ENCODE data around the gene CDH4.

The CDH4 gene

DNA sequence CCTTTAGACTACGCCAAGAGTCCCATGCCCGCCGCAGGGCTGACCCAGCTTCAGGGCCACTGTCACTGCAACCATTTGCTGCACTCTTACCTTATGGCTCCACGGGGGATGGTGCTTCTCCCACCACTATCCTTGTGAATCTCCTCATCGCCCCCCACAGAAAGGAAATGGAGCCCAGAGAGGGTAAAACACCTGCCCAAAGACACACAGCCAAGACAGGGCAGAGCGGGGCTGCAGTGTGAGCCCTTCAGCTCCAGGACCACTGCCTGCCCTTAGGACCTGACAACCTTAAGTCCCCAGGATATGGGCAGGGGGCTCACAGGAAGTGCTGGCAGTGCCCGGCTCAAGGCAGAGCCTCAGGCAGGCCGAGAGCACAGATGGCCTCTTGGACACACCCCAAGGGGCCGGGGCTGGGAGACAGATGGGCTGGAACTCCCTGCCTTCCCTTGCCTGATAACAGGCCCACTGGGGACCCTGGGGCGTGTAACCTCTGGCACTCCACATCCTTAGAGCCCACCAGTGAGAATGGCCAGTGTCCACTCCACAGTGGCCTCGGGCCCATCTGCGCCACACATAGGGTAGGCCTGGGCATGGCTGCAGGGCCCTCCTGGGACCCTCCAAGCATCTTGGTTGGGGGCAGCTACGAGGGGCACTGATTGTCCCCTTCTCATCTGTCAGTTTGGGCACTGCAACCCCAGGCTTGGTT, 548.5 kb downstream of the CDH4 start:
- Histone ChIP-seq H3K27ac (ENCODE audit: low read depth, low read length) (no peak overlapping the region), H3K4me1 (ENCODE audit: control insufficient read depth, insufficient read depth, low read length) (no peaks in the 10 kb centered on the region), H3K9ac (ENCODE audit: low read depth, low read length) (no peak overlapping the region), H3K4me3 (ENCODE audit: low read depth, low read length) (no peak overlapping the region), H3K9me3 (ENCODE audit: control insufficient read depth, insufficient read depth, low read length) (no peaks in the 10 kb centered on the region), H3K36me3 (ENCODE audit: control insufficient read depth, insufficient read depth, low read length) (no peaks in the 10 kb centered on the region), H3K27me3 (ENCODE audit: control insufficient read depth, insufficient read depth, low read length) (no peaks in the 10 kb centered on the region; the same call in 1 of the 2 replicates)

DNA sequence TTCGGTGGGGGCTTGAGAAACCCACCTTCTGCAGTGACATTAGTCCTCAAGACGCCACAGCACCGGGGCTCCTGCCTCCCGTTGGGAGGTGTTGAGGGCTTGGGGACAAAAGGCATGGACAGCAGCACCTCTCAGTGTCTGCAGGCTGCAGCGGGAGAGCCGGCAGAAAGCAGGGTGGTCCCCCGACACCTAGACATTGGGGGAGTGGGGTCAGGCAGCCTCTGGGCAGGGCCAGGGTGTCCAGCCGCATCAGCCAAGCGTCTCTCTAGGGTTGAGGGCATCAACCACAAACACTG, 549.0 kb downstream of the CDH4 start:
- H3K27me3 ChIP-seq (ENCODE audit: control insufficient read depth, insufficient read depth, low read length): no peaks in the 10 kb centered on the region; the same call in 1 of the 2 replicates

DNA sequence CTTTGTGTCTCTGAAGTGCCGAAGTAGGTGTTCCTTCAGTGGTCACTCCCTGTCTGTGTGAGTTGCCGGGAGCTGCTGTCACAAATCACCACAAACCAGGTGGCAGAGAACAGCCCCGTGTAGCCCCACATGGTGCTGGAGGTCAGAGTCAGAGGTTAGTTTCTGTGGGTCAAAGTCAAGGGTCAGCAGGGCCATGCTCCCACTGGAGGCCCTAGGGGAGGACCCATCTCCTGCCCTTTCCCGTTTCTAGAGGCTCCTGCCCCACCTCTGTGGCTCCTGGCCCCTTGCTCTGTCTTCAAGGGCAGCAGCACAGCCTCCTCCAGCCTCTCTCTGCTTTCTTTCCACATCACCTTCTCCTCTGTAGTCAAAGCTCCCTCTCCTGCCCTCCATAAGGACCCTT, 549.4 kb downstream of the CDH4 start:
- no peaks in the 10 kb centered on the region for H3K9me3 ChIP-seq (ENCODE audit: control insufficient read depth, insufficient read depth, low read length)
- no peak overlapping the region for H3K9ac ChIP-seq (ENCODE audit: low read depth, low read length)
- no peak overlapping the region for H3K4me3 ChIP-seq (ENCODE audit: low read depth, low read length)
- no peaks in the 10 kb centered on the region for H3K4me1 ChIP-seq (ENCODE audit: control insufficient read depth, insufficient read depth, low read length)
- no peaks in the 10 kb centered on the region; the same call in none of the 2 replicates for H3K27me3 ChIP-seq (ENCODE audit: control insufficient read depth, insufficient read depth, low read length)
- no peaks in the 10 kb centered on the region for H3K36me3 ChIP-seq (ENCODE audit: control insufficient read depth, insufficient read depth, low read length)
- no peak overlapping the region for H3K27ac ChIP-seq (ENCODE audit: low read depth, low read length)

More for the DNA sequence above, 549.0 kb downstream of the CDH4 start:
- Histone ChIP-seq H3K9ac (ENCODE audit: low read depth, low read length) (no peak overlapping the region), H3K4me1 (ENCODE audit: control insufficient read depth, insufficient read depth, low read length) (no peaks in the 10 kb centered on the region), H3K4me3 (ENCODE audit: low read depth, low read length) (no peak overlapping the region), H3K9me3 (ENCODE audit: control insufficient read depth, insufficient read depth, low read length) (no peaks in the 10 kb centered on the region), H3K36me3 (ENCODE audit: control insufficient read depth, insufficient read depth, low read length) (no peaks in the 10 kb centered on the region), H3K27ac (ENCODE audit: low read depth, low read length) (no peak overlapping the region)

DNA sequence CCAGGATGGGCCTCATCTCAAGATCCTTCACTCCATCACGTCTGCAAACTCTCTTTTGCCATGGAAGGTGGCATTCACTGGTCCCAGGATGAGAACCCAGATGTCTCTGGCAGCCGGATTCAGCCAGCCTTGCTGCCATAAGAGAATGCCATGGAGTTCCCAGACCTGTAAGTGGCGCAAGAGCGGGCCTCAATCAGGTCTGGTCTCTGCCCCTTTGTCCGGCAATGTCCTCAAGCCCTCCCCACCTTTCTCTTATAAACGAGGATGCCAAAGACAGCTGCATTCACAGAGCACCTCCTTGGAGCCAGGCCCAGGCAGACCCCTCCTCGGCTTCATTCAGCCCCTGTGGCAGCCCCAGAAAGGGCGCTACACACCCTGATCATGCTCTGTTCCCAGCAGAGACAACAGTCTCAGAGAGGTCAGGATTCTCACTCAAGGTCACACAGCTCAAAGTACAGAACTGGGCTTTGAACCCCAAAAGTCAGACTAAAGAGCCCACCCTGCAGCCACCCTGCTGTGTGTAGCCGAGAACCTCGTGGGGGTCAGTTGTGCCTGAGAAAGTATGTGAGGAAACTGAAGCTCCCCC, 549.9 kb downstream of the CDH4 start:
- no peaks in the 10 kb centered on the region; the same call in none of the 2 replicates for H3K27me3 ChIP-seq (ENCODE audit: control insufficient read depth, insufficient read depth, low read length)
- H3K27ac ChIP-seq (ENCODE audit: low read depth, low read length): no peak overlapping the region
- no peak overlapping the region for H3K4me3 ChIP-seq (ENCODE audit: low read depth, low read length)
- no peaks in the 10 kb centered on the region for H3K4me1 ChIP-seq (ENCODE audit: control insufficient read depth, insufficient read depth, low read length)
- no peaks in the 10 kb centered on the region for H3K9me3 ChIP-seq (ENCODE audit: control insufficient read depth, insufficient read depth, low read length)
- H3K9ac ChIP-seq (ENCODE audit: low read depth, low read length): no peak overlapping the region
- H3K36me3 ChIP-seq (ENCODE audit: control insufficient read depth, insufficient read depth, low read length): no peaks in the 10 kb centered on the region

DNA sequence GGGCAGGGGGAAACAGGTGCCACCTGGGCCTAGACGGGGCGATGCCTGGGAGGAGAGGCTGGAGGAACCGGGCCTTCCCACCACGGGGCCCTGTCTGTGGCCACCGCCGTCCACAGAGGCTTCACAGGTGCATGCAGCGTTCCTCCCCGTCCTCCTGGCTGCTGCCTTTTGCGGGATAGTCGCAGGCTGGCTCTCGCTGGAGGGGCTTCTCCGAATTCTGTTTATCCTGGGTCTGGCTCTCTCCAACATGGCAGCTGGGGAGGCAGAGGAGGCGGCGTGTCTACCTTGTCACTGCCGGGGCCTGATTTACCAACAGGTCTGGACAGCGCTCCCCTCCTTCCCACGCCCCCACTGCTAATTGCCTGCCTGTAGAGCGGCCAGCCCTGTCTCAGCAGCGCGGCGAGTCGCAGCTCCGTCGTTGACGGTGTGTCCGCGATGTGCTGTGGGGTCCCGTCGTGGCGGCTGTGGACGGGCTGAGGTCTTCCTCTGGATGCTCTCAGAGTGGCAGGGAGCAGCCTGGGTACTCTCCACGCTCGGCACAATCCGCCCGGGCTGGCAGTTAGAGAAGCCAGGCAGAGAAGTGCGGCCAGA, 550.8 kb downstream of the CDH4 start:
- Histone ChIP-seq H3K9me3 (ENCODE audit: control insufficient read depth, insufficient read depth, low read length) (no peaks in the 10 kb centered on the region), H3K27me3 (ENCODE audit: control insufficient read depth, insufficient read depth, low read length) (no peaks in the 10 kb centered on the region; the same call in none of the 2 replicates), H3K4me3 (ENCODE audit: low read depth, low read length) (no peak overlapping the region), H3K36me3 (ENCODE audit: control insufficient read depth, insufficient read depth, low read length) (no peaks in the 10 kb centered on the region), H3K9ac (ENCODE audit: low read depth, low read length) (no peak overlapping the region), H3K4me1 (ENCODE audit: control insufficient read depth, insufficient read depth, low read length) (no peaks in the 10 kb centered on the region), H3K27ac (ENCODE audit: low read depth, low read length) (no peak overlapping the region)

DNA sequence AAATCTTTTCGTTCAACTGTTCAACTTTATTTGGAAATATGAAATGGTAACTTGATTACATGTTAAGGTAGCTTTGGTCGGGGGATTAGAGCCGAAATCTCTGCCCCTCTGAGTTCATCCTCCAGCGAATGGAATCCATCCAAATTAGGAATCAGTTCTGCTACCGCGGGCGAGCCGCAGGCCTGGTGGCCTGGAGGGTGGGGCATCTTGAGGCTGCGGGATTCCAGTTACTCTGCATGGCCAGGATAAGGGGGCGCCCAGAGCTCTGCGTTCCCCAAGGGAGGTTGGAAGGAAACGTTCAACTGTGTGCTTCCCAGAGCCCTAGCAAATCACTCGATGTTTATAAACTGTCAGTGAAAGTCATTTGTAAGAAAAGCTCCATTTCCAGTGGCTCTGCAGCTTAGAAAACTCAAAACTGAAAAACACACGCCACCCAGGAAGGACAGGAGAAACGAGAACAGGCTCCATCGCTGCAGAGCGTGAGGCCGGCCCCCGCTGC, 551.4 kb downstream of the CDH4 start:
- Histone ChIP-seq H3K9ac (ENCODE audit: low read depth, low read length) (no peak overlapping the region), H3K27ac (ENCODE audit: low read depth, low read length) (no peak overlapping the region), H3K27me3 (ENCODE audit: control insufficient read depth, insufficient read depth, low read length) (no peaks in the 10 kb centered on the region; the same call in none of the 2 replicates), H3K36me3 (ENCODE audit: control insufficient read depth, insufficient read depth, low read length) (no peaks in the 10 kb centered on the region), H3K4me1 (ENCODE audit: control insufficient read depth, insufficient read depth, low read length) (no peaks in the 10 kb centered on the region), H3K9me3 (ENCODE audit: control insufficient read depth, insufficient read depth, low read length) (no peaks in the 10 kb centered on the region), H3K4me3 (ENCODE audit: low read depth, low read length) (no peak overlapping the region)

DNA sequence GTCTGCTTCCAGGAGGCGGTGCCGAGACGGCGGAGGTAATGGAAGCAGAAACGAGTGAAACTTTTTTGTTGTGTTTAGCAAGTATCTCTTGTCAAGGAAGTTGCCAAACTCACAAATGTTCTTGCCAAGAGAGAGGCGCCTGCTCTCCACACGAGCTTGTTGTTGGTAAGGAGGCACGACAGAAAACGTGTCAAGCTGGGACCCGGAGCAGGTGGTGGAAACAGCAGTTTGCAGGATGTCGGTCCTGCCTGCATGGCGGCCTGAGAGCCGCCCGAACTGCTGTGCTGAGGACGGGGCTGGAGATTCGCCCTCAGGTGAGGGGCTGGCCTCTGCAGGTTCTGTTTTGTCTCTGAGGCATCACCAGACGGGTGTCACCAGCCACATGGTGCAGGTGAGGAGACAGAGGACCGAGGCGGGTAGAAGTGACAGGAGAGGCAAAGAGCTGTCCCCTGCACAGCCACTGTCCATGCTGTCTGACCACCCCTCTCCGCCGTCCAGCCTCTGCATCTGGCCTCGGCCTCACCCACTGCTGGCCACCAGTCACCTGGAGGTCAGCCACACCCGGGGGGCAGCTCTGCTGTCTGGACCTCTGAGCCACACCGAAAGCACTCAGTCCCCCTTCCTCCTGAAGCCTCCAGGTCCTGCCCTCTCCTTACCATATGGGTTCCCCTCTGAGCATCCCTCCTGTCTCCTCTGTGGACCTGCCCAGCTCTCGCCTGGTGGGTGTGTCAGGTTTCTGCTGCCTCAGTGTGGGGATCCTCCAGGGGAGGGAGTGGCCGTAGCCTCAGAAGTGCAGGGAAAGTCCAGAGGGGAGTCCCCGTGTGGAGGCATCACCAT, 552.1 kb downstream of the CDH4 start:
- no peak overlapping the region for H3K4me3 ChIP-seq (ENCODE audit: low read depth, low read length)
- no peaks in the 10 kb centered on the region for H3K9me3 ChIP-seq (ENCODE audit: control insufficient read depth, insufficient read depth, low read length)
- H3K27ac ChIP-seq (ENCODE audit: low read depth, low read length): no peak overlapping the region
- H3K36me3 ChIP-seq (ENCODE audit: control insufficient read depth, insufficient read depth, low read length): no peaks in the 10 kb centered on the region
- no peaks in the 10 kb centered on the region; the same call in none of the 2 replicates for H3K27me3 ChIP-seq (ENCODE audit: control insufficient read depth, insufficient read depth, low read length)
- H3K9ac ChIP-seq (ENCODE audit: low read depth, low read length): no peak overlapping the region
- H3K4me1 ChIP-seq (ENCODE audit: control insufficient read depth, insufficient read depth, low read length): no peaks in the 10 kb centered on the region

DNA sequence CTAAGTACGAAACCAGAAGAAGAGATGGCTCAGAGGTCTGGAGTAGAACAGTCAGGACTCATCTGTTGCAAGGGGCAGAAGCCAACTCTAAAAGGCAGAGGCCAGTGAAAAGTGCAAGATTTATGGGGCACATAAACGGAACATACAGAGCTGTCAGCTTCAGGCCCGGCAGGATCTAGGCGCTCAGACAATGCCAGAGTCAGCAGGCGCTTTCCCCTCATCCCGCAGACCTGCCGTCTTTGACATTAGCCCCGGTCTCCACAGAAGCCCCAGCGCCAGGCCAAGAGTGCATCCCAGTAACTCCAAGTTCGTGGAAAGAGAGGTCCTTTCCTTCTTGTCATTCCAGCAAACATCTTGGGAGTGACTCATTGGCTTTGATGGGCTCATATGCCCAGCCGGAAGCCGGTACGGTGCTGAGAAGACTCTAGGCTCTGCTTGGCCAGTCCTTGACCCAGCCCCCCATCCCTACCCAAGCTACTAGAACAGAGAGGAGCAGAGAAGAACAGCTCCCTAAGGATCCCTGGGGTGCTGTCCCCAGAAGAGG, 552.8 kb downstream of the CDH4 start:
- Histone ChIP-seq H3K9ac (ENCODE audit: low read depth, low read length) (no peak overlapping the region), H3K27ac (ENCODE audit: low read depth, low read length) (no peak overlapping the region), H3K9me3 (ENCODE audit: control insufficient read depth, insufficient read depth, low read length) (no peaks in the 10 kb centered on the region), H3K27me3 (ENCODE audit: control insufficient read depth, insufficient read depth, low read length) (no peaks in the 10 kb centered on the region; the same call in none of the 2 replicates), H3K4me3 (ENCODE audit: low read depth, low read length) (no peak overlapping the region), H3K36me3 (ENCODE audit: control insufficient read depth, insufficient read depth, low read length) (no peaks in the 10 kb centered on the region), H3K4me1 (ENCODE audit: control insufficient read depth, insufficient read depth, low read length) (no peaks in the 10 kb centered on the region)

DNA sequence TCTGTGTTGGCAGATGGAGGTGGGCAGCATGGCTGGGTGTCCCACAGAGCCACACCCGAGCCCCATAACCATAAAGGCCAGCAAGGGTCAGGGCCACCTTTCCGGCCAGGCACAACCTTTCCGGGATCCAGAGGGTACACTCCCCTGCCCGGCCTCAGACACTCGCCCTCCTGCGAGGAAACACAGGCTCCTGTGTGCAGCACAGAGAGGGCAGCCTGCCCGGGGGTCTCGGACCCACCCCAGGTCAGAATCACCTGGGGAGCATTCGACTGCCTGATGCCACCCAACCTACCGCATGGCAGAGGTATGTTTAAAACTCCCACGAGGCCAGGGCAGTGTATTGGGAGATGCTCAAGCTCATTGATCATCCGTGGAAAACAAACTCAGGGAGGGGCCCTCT, 553.3 kb downstream of the CDH4 start:
- no peaks in the 10 kb centered on the region; the same call in none of the 2 replicates for H3K27me3 ChIP-seq (ENCODE audit: control insufficient read depth, insufficient read depth, low read length)
- no peaks in the 10 kb centered on the region for H3K36me3 ChIP-seq (ENCODE audit: control insufficient read depth, insufficient read depth, low read length)
- H3K27ac ChIP-seq (ENCODE audit: low read depth, low read length): no peak overlapping the region
- no peak overlapping the region for H3K4me3 ChIP-seq (ENCODE audit: low read depth, low read length)
- H3K4me1 ChIP-seq (ENCODE audit: control insufficient read depth, insufficient read depth, low read length): no peaks in the 10 kb centered on the region
- H3K9me3 ChIP-seq (ENCODE audit: control insufficient read depth, insufficient read depth, low read length): no peaks in the 10 kb centered on the region
- H3K9ac ChIP-seq (ENCODE audit: low read depth, low read length): no peak overlapping the region

DNA sequence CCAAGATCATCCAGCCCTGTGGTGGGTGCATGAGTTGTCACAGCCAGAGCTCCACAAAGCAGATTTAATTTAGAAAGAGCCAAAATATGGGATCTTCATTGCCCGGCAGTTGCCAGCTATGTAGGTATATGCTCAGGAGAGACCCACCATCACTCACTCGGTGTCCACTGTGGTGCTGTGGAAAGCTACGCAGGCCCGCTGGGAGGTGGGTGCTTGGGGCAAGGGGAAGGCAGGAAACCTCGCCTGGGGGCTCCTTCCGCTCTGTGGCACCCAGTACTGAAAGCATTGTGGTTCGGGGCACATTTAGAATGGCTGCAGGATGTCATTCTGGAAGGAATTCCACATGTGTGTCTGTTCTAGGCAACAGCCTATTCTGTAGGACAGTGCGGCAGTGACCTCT, 553.7 kb downstream of the CDH4 start:
- Histone ChIP-seq H3K27me3 (ENCODE audit: control insufficient read depth, insufficient read depth, low read length) (no peaks in the 10 kb centered on the region; the same call in none of the 2 replicates), H3K4me1 (ENCODE audit: control insufficient read depth, insufficient read depth, low read length) (no peaks in the 10 kb centered on the region), H3K9me3 (ENCODE audit: control insufficient read depth, insufficient read depth, low read length) (no peaks in the 10 kb centered on the region)

More for the DNA sequence above, 553.7 kb downstream of the CDH4 start:
- H3K4me3 ChIP-seq (ENCODE audit: low read depth, low read length): no peak overlapping the region
- H3K27ac ChIP-seq (ENCODE audit: low read depth, low read length): no peak overlapping the region
- no peak overlapping the region for H3K9ac ChIP-seq (ENCODE audit: low read depth, low read length)
- no peaks in the 10 kb centered on the region for H3K36me3 ChIP-seq (ENCODE audit: control insufficient read depth, insufficient read depth, low read length)
